Upper lobe of left lung (tissue), 6 donors: ENCODE measurements around the gene STRC. TPM values are rescaled to one million over a fixed set of nuclear protein-coding genes. Genes with fewer than 3 reads are reported as not detected.
"Not testable (repeated sequence)": the region's sequence is repeated elsewhere in the genome, so short reads cannot be mapped to it uniquely, and the experiment has no call there.

Experiments
- ATAC-seq, 2 donors: fragments of 200-7000 bp; cut with Tn5 transposase; one replicate each; pipeline ENCODE4 v1.9.1; 2022; ENCODE audit warnings: mild to moderate bottlenecking in 2 of 2, moderate library complexity in 2 of 2; ENCODE audit not compliant: low FRiP score in 2 of 2
- DNase-seq, 2 donors: peaks; one replicate each; pipeline ENCODE4 v3.0.0-alpha.2; 2019 to 2020
- H3K27ac ChIP-seq, 4 donors: fragments of 200-600 bp; sonication (generic); one replicate each; pipeline ENCODE4 v1.5.1; 2016 to 2019
- H3K27me3 ChIP-seq, 4 donors: fragments of 200-600 bp; sonication (generic); one replicate each; pipeline ENCODE4 v1.5.1; 2017 to 2019
- H3K36me3 ChIP-seq, 4 donors: fragments of 200-600 bp; sonication (generic); one replicate each; pipeline ENCODE4 v1.5.1; 2016 to 2019
- H3K4me1 ChIP-seq, 4 donors: fragments of 200-600 bp; sonication (generic); one replicate each; pipeline ENCODE4 v1.5.1; 2018 to 2019
- H3K4me3 ChIP-seq, 4 donors: fragments of 200-600 bp; sonication (generic); one replicate each; pipeline ENCODE4 v1.5.1; 2017 to 2019; ENCODE audit warnings: mild to moderate bottlenecking in 2 of 4, moderate library complexity in 1 of 4
- H3K9me3 ChIP-seq, 4 donors: fragments of 200-600 bp; sonication (generic); one replicate each; pipeline ENCODE4 v1.5.1; 2018 to 2019
- CTCF ChIP-seq, 6 experiments: fragments of 450-650 bp in 4 of 6; fragments of 200-600 bp in 2 of 6; sonication (generic) in 2 of 6; IDR thresholded peaks; one replicate each; pipeline ENCODE4 v1.5.1; 2016 to 2019; ENCODE audit warnings: antibody characterized with exemption in 6 of 6
- EP300 ChIP-seq, 4 donors: sonication (generic); formaldehyde crosslinking; IDR thresholded peaks; one replicate each; pipeline ENCODE4 v1.5.1; 2017; ENCODE audit warnings: antibody characterized with exemption in 4 of 4, control low read depth in 2 of 4
- POLR2A ChIP-seq, 4 donors: fragments of 450-650 bp; IDR thresholded peaks; one replicate each; pipeline ENCODE4 v1.5.1; 2016 to 2017; ENCODE audit warnings: antibody characterized with exemption in 4 of 4, mild to moderate bottlenecking in 2 of 4
- POLR2AphosphoS5 ChIP-seq, 2 donors: sonication (generic); formaldehyde crosslinking; IDR thresholded peaks; one replicate each; pipeline ENCODE4 v1.5.1; 2017; ENCODE audit warnings: antibody characterized with exemption in 2 of 2
- WGBS, 2 donors: methylation state at CpG; one replicate each; pipeline ENCODE4 v1.1.5; 2017 to 2018; 5-methylcytosine and 5-hydroxymethylcytosine counted together
- total RNA-seq, 6 donors: library from RNA; depleted of rRNA in 4 of 6; stranded (reverse); fragments of >200 nt in 4 of 6; gene quantifications; one replicate each; pipeline versions ENCODE4 v1.1.0 to v1.2.1, GENCODE V29; 2016 to 2021
- donor health status: DM: no; HTN: no; CAD: no; lungs with moderate emphysema.
- donor health status: DM: no; HTN: yes; CAD: no; lungs with severe emphysema.

Gene STRC
- 1 to 10 TPM in 2 of 6 donors, under 1 TPM in 2, not detected in 2; 0.07 to 4.2 (median 1.0) TPM for total RNA-seq

- not testable (repeated sequence) for DNase-seq, ATAC-seq, H3K9me3 ChIP-seq, H3K4me1 ChIP-seq, H3K27me3 ChIP-seq, H3K36me3 ChIP-seq, H3K4me3 ChIP-seq, H3K27ac ChIP-seq
- WGBS, 2 donors: no CpG with 5 or more reads among the region's 2 CpGs
Observed at GRCh38 chr15:43618700-43619099, at the start of gene STRC. STRC (minus strand) TSS chr15:43618800; CDS start chr15:43618722, 78 bp downstream.

- H3K36me3 ChIP-seq, DNase-seq, ATAC-seq, H3K27me3 ChIP-seq, H3K4me1 ChIP-seq, H3K4me3 ChIP-seq, H3K9me3 ChIP-seq, H3K27ac ChIP-seq: not testable (repeated sequence)
- no CpG with 5 or more reads among the region's 1 CpG for WGBS, 2 donors
Observed at GRCh38 chr15:43666177-43666576, 47.6 kb upstream of the STRC start.

DNA sequence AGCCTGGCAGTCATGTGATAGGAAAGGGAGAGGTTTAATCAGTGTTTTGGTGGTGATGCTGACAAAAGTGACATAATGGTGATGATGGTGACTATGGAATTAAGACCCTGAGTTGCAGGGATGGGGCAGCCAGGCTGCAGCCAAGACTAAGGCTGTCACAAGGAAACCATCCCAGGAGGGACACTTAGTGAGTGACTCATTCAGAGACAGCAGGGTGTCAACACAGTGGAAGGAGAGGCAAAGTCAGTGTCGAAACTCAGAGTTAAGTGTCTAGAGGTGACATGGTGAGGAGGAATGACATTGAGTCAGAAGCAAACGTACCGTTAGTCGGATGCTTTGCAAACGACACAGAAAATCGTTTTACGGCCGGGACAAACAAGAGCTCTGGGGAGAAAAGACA lies 44.7 kb upstream of the STRC start:
- H3K36me3 ChIP-seq, H3K27ac ChIP-seq, H3K9me3 ChIP-seq, H3K4me3 ChIP-seq, H3K27me3 ChIP-seq, ATAC-seq, DNase-seq, H3K4me1 ChIP-seq: not testable (repeated sequence)
- no CpG with 5 or more reads among the region's 8 CpGs for WGBS, 2 donors

DNA sequence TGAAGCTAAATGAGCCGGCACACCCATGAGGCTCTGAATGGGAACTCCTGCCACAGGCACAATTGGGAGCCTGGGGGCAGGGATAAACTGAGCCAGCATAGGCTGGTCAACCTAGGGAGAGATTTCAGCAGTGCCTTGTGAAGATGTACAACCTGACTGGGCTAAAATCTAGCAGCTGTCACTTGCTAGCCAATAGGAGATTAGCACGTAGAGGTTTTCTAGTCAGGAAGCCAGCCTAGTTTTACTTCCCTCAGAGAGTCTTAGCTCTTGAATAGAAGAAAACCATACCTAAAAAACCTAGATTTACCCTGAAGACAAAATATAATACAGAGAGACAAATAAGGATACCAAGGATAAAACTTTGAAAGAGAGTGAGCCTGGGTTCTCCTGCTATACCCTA lies 43.7 kb upstream of the STRC start:
- H3K4me3 ChIP-seq, DNase-seq, H3K36me3 ChIP-seq, H3K27me3 ChIP-seq, ATAC-seq, H3K4me1 ChIP-seq, H3K27ac ChIP-seq, H3K9me3 ChIP-seq: not testable (repeated sequence)
- WGBS, 2 donors: 100% methylated on average over 1 of the region's 2 CpGs; no CpG with 5 or more reads in 1 of the 2 donors

- not testable (repeated sequence) for H3K36me3 ChIP-seq, H3K27ac ChIP-seq
- WGBS, 2 donors: no CpG with 5 or more reads among the region's 10 CpGs
Observed at GRCh38 chr15:43659727-43660126, 41.1 kb upstream of the STRC start.

DNA sequence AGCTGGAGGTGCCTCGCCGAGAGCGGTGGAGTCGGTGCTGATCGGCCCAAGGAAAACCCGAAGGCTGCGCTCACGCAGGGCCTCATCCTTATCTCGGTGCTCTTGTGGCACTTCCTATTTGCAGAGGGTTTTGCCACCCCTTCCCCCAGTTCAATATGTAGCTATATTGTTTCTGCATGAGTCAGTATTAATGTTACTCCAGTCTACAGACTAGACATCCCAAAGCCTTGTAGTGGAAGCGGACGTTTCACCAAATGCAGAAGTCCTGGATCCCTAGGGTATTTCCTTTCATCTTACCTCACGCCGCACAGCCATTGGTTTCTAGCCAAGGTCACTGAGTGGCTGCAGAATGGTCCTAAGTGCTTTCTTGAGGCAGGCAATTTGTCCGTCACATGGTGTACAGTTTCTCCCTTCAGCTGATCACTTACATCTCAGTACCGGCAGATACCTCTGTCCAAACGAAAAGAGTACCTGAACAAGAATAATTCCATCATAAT lies 30.9 kb upstream of the STRC start:
- H3K4me1 ChIP-seq, H3K27ac ChIP-seq, DNase-seq, H3K9me3 ChIP-seq, H3K36me3 ChIP-seq, H3K4me3 ChIP-seq, ATAC-seq, H3K27me3 ChIP-seq: not testable (repeated sequence)
- 91 to 97% methylated on average over 16 of the region's 16 CpGs for WGBS, 2 donors

More at GRCh38 chr15:43659727-43660126, 41.1 kb upstream of the STRC start:
- not testable (repeated sequence) for H3K9me3 ChIP-seq, H3K4me1 ChIP-seq, H3K27me3 ChIP-seq, H3K4me3 ChIP-seq, DNase-seq
- peak; percentile 16 to 24 for ATAC-seq

DNA sequence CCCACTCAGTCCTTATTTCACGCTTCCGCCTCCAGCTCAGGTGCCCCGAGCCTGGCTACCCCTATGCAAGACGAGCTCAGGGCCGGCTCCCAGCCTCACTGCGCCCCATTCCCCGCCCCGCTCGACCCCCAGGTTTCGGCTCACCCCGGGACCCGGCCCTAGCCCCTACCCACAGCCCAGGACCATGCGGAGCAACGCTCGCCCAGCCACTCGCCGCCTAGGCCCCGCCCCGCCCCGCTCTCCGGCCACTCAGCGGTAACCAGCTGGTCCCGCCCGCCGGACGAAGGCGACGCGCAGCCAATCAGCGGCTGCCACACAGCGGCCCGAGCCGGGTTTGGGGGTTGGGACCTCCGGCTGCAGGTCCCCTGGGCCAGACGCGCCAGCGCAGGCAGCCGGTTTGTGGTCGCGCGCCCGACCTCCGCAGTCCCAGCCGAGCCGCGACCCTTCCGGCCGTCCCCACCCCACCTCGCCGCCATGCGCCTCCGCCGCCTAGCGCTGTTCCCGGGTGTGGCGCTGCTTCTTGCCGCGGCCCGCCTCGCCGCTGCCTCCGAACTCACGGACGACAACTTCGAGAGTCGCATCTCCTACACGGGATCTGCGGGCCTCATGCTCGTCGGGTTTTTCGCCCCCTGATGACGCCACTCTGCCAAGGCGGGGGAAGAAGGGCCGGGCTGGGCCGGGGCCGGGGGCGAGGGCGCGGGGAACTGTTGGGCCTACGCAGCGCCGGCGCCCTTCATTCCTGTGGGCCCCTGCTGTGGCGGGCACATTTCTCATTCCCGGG lies 30.2 kb upstream of the STRC start, which contains the start of gene CATSPER2:
CATSPER2 (minus strand) TSS at position 196 of the 781 bp plus-strand sequence. CDS start 783 bp downstream, outside the sequence.
- peaks cover 0 to 10% (median 5%) of the 10 kb centered on the region in 4 donors for H3K36me3 ChIP-seq
- no peak within 1 kb of the TSS for H3K4me3 ChIP-seq
- TF ChIP-seq EP300 (IDR thresholded peaks at IDR 0.05) (no peak), CTCF (IDR thresholded peaks at IDR 0.05) (no peak), POLR2AphosphoS5 (IDR thresholded peaks at IDR 0.05) (no peak), POLR2A (IDR thresholded peaks at IDR 0.05) (no peak)
- ATAC-seq (peak; percentile 37 to 39), DNase-seq (peak in 1 of 2 donors; percentile 82)
- no peaks in the 10 kb centered on the region for H3K9me3 ChIP-seq
- H3K4me1 ChIP-seq: no peaks in the 10 kb centered on the region
- H3K27ac ChIP-seq: no peak within 1 kb of the TSS
- 95 to 96% methylated on average over 54 of the region's 85 CpGs for WGBS, 2 donors
- no peaks in the 10 kb centered on the region for H3K27me3 ChIP-seq

DNA sequence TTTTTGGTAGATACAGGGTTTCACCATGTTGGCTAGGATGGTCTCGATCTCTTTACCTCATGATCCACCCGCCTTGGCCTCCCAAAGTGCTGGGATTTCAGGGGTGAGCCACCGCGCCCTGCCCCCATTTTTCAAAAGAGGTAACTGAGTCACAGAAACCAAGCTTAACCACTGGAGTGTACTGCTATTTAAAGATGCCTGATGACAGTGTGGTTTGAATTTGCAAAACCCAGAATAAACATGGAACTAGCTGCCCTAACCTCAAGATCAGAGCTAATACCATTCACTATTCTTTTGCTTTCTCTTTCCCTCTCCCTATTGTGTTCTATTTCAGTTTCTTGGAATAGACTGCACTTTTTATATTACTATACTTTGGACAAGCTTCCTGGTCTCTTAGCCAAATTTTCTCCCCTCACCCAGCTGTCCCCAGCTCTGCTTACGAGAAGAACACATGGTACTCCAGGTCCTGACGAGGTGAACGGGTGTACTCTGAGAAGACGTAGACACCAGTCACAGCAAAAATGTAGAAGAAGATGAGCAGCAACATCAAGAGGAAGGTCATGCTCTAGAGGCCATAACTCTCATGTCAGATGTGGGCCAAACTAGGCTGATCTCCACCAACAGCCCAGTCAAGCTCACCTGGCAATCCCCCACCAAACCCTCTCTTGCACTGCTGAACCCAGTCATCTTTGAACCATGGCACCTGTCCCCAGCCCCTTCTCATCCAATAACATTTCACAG lies 20.0 kb upstream of the STRC start:
- ATAC-seq, DNase-seq, H3K36me3 ChIP-seq, H3K9me3 ChIP-seq, H3K27ac ChIP-seq, H3K4me1 ChIP-seq, H3K27me3 ChIP-seq, H3K4me3 ChIP-seq: not testable (repeated sequence)
- 74 to 88% methylated on average over 8 of the region's 8 CpGs for WGBS, 2 donors

DNA sequence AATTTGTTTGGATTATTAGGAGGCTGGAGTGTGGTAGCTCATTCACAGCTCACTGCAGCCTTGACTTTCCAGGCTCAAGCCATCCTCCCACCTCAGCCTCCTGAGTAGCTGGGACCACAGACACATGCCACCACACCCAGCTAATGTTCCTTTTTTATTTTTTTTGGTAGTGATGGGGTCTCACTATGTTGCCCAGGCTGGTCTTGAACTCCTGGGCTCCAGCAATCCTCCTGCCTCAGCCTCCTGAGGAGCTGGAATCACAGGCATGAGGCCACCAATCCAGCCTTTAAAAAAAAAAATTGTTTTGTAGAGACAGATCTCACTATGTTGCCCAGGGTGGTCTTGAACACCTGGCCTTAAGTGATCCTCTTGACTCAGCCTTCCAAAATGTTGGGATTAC lies 8.3 kb upstream of the STRC start:
- not testable (repeated sequence) for ATAC-seq, H3K36me3 ChIP-seq, H3K27ac ChIP-seq, H3K4me1 ChIP-seq, H3K27me3 ChIP-seq, DNase-seq, H3K4me3 ChIP-seq, H3K9me3 ChIP-seq
